NCI-H146 treated with DMSO at 0.1 percent for 48 hours (cell line): ENCODE measurements around the gene COL20A1.

Source experiments
- DNase-seq: peaks from one replicate; lab custom pipeline; 2025; ENCODE audit not compliant: unreplicated experiment; lab: John Stamatoyannopoulos, UW

The COL20A1 gene

DNA sequence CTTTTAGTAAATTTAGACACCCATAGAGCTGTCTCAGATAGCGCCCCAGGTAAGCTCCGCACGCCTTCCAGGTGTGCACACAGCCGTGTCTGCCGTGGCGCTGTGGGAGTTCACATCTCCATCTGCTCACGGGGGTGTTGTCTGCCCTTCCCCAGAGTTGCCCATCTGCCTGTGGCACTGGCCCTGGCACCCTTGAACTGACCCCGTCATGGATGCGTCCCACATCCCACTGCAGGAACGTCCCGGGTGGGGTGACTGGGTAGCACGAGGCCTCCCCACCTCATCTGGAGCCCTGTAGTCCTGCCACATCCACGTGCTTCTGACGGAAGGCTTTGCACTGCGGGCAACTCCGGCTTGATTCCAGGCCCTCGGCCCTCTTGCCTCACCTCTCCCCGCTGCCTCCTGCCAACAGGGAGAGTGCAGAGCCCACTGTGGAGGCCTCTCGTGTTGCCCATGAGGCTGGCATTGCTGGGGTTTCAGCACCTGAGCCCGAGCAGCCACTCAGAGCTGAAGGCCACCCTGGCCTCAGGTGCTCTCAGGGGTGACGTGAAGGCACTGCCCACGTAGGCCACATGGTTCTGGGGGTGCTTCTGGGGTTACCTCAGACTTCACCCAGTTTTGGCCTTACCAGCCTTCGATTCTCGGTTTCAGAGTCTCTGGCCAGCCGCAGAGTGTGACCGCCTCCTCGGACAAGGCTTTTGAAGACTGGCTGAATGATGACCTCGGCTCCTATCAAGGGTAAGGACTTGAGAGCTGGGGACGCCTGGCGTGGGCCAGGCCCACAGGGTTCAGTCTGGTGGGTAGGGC is 15.3 kb upstream of the COL20A1 start:
- DNase-seq = no peak

GRCh38 chr20:63278661-63279060 is 14.3 kb upstream of the COL20A1 start:
- no peak for DNase-seq

GRCh38 chr20:63279931-63280330 is 13.1 kb upstream of the COL20A1 start:
- DNase-seq = no peak

DNA sequence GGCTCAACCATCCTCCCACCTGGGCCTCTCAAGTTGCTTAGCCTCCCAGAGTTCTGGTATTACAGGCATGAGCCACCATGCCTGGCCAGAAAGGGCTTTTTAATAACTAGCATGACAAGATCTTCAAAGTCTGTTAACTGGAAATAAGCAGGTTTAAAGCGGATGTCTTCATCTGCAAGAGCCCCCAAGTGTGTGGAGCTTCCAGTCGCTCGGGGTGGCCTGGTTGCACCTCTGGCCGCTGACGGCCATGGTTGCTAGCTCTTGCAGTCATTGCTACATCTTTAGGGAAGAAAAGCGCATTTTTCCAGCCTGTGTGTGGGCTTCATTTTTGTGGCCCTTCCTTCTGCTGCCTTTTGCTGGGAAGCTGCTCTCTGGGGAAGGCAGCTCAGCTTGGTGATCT is 12.6 kb upstream of the COL20A1 start:
- DNase-seq = no peak

DNA sequence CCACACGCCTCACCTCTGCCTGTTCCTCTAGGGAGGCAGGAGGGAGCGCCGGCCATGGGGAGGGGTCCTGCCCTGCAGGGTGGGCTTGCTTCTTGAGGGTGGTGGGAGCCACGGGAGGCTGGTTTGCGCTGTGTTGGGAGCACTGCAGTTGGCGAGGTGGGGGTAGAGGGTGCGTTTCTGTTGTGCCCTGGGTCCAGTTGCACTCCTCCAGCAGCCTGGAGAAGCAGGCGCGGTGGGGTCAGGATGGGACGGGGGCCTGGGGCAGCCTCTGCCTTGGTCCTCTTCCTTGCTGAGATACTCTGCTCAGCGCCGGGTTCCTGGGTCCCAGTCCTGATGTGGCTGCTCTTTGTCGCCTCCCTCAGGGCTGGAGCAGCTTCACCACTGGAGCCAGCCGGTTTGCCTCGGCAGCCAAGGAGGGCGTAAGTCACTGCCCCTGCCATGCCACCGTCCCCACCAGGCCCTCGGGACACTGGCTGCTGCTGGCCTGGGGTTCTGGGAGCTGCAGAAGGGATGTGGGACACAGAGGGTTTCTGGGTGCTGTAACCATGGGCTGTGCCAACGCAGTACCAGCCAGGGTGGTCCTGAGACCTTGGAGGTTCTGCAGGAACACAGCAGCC is 11.9 kb upstream of the COL20A1 start:
- no peak for DNase-seq

DNA sequence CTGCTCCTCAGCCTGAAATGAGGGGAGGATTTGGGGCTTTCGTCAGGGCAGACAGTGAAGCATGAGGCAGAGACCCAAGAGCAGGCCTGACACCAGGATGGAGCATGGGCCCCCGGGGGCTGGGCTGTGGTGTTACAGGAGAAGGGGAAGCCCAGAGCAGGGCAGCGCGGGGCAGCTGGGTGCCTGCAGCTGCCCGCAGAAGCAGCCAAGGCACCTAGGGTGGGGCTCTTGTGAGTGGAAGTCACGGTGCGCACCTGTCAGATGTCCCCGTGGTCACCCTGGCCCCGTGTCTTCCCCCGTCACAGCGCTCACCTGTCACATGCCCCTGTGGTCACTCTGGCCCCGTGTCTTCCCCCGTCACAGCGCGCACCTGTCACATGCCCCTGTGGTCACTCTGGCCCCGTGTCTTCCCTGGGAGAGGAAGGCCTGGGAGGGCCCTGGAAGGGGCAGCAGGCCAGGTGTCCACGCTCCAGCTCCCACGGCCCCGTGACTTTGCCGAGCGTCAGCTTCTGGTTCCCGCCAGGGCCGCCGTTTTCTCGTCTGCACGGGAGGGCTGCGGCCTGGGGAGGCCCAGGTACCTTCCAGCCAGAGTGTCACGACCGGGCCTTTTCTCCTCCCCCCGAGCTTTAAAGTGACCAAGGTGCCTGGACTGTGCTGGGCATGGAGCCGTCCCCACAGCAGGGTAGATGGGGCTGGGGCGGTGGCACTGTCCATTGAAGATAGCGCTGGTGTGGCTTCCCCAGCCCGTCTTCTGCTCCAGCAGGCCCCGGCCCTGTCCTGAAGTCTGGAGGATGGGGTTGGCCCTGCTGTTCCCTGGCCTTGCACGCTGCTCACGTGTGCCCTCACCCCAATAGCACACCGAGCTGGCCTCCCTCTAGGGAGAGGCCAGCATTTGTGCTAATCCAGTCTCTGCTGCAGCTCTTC is 11.0 kb upstream of the COL20A1 start:
- no peak for DNase-seq

- no peak for DNase-seq
These were observed 10.0 kb upstream of the COL20A1 start for GRCh38 chr20:63282946-63283345.

- DNase-seq = no peak
These were observed 9.4 kb upstream of the COL20A1 start for GRCh38 chr20:63283397-63284082.

GRCh38 chr20:63284083-63284440 is 8.9 kb upstream of the COL20A1 start:
- no peak for DNase-seq

DNA sequence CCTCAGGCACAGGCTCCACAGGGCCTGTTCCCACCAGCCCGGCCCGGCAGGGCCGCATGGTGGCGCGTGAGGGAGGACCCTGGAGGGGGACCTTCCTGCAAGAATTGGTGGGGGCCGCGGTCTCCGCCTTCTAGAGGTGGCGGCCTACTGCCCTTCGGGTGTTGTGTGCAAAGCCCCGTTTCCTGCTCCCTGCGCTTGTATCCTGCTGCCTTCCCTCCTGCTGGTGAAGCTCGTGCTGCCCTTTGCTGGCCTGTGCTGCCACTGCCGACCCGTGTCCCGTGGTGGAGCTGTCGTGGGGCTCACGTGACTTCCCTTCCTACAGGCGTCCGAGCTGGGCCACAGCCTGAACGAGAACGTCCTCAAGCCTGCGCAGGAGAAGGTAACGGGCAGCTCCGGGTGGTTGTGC is 8.4 kb upstream of the COL20A1 start:
- no peak for DNase-seq

DNA sequence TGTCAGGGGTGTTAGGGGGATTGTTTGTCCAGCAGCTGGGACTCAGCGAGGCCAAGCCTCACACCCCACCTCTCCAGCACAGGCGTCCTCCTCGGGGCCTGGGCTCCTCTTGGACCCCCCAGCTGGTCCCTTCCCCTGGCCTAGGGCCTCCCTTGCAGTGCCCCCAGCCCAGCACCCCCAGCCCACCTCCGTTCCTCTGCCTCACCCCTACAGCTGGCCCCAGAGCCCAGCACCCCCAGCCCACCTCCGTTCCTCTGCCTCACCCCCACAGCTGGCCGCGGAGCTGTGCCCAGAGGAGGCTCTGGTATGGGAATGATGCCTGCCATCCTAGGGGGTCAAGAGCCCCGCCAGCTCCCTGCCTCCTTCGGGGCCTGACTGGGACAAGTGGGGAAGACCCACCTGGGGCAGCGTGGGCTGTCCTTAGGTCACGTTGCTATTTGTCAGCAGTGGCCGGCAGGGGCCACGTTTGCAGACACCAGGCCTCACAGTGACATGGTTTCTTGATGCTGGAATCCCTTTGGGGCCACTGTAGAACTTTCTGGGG is 7.9 kb upstream of the COL20A1 start:
- no peak for DNase-seq

- DNase-seq = no peak
These were observed 7.1 kb upstream of the COL20A1 start for GRCh38 chr20:63285636-63286615.

GRCh38 chr20:63286781-63287696 is 5.9 kb upstream of the COL20A1 start:
- DNase-seq = no peak

DNA sequence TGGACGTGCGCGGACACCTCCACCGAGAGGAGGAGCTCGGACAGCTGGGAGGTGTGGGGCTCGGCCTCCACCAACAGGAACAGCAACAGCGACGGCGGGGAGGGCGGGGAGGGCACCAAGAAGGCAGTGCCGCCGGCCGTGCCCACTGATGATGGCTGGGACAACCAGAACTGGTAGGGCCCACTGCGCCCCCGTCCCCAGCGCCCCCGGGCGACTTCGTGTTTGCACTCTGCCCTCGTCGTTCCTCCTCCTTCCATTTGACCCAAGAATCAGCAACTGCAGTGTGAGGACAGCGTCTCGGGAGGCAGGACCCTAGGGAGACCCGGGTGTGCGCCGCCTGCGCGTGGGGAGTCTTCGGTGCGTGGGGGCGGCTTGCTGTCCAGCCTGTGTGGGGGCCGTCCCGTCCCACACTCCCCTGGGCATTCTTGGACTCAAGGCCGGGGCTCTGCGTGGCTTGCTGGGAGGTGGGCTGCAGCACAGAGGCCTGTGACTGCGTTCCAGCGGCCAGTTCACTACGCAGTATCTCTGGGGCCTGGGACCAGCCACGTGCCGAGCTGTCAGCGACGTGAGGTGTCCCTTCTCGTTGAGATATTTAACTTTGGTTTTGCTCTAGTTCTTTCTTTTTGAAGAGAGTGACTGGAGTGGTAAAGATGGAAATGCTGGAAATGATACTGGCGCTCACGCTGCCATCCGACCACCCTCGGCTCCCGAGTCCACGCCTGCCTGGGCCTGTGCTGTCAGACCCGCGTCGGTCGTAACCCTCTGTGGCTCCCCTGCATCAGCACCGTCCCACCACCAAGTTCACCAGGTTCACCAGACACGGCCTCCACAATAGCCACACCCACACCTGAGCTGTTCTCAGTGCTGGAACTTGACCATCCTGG is 5.0 kb upstream of the COL20A1 start:
- DNase-seq = no peak

- DNase-seq = no peak
These were observed 4.3 kb upstream of the COL20A1 start for GRCh38 chr20:63288581-63289251.

- no peak for DNase-seq
These were observed 3.5 kb upstream of the COL20A1 start for GRCh38 chr20:63289311-63290135.
